Osteoblast (primary cell): ENCODE measurements around the gene CTSC. TPM values are rescaled to one million over a fixed set of nuclear protein-coding genes. Genes with fewer than 3 reads are reported as not detected.

Source experiments
- DNase-seq: peaks from one replicate; pipeline ENCODE4 v3.0.0; 2011; ENCODE audit warnings: low spot score, mixed read lengths; ENCODE audit not compliant: insufficient read length; ENCODE audit errors: missing footprints
- H2AFZ ChIP-seq: 2 replicates; pipeline ENCODE4 v1.6.0; 2011; ENCODE audit warnings: mild to moderate bottlenecking, low read length
- H3K27ac ChIP-seq: 2 replicates; pipeline ENCODE4 v1.5.1; 2011; ENCODE audit warnings: mild to moderate bottlenecking, low read depth, low read length, moderate library complexity
- H3K27me3 ChIP-seq: 2 replicates; pipeline ENCODE4 v1.6.0; 2012; ENCODE audit warnings: mild to moderate bottlenecking, control low read depth, inconsistent platforms, low read length, moderate library complexity; ENCODE audit not compliant: insufficient read depth
- H3K36me3 ChIP-seq: 2 replicates; pipeline ENCODE4 v1.5.1; 2011; ENCODE audit warnings: mild to moderate bottlenecking, low read length, control low read depth, moderate library complexity; ENCODE audit not compliant: insufficient read depth
- H3K4me1 ChIP-seq: 2 replicates; pipeline ENCODE4 v1.5.1; 2011; ENCODE audit warnings: mild to moderate bottlenecking, low read length, control low read depth, moderate library complexity; ENCODE audit not compliant: insufficient read depth
- H3K4me2 ChIP-seq: 2 replicates; pipeline ENCODE4 v1.6.0; 2011; ENCODE audit warnings: mild to moderate bottlenecking, low read length; ENCODE audit not compliant: insufficient read depth
- H3K4me3 ChIP-seq: fragments of 200-600 bp; sonication (generic); 3 replicates; pipeline ENCODE4 v1.5.1; 2012; ENCODE audit warnings: mild to moderate bottlenecking, low read length, inconsistent platforms; ENCODE audit not compliant: insufficient read depth
- H3K79me2 ChIP-seq: 2 replicates; pipeline ENCODE4 v1.6.0; 2012; ENCODE audit warnings: mild to moderate bottlenecking, low read length, control low read depth, inconsistent platforms; ENCODE audit not compliant: insufficient read depth
- H3K9me3 ChIP-seq: 2 replicates; pipeline ENCODE4 v1.5.1; 2011; ENCODE audit warnings: low read depth, low read length, control low read depth
- H4K20me1 ChIP-seq: 2 replicates; pipeline ENCODE4 v1.6.0; 2012; ENCODE audit warnings: mild to moderate bottlenecking, low read length, control low read depth; ENCODE audit not compliant: insufficient read depth
- CTCF ChIP-seq: IDR thresholded peaks from 2 replicates; pipeline ENCODE4 v1.5.1; 2011; ENCODE audit warnings: mild to moderate bottlenecking, low read depth, low read length, moderate library complexity; ENCODE audit errors: extremely low read depth
- total RNA-seq: library from RNA; depleted of rRNA; stranded (reverse); fragments of >200 nt; gene quantifications from 2 replicates; pipeline ENCODE4 v1.2.3, GENCODE V29; 2012

CTSC gene
- total RNA-seq, 1 donor = 23.5 TPM

- Histone ChIP-seq H3K4me1 (no peaks in the 10 kb centered on the region), H4K20me1 (no peaks in the 10 kb centered on the region), H3K27me3 (no peaks in the 10 kb centered on the region), H3K9me3 (no peaks in the 10 kb centered on the region), H2AFZ (no peak overlapping the region), H3K79me2 (no peaks in the 10 kb centered on the region), H3K36me3 (no peaks in the 10 kb centered on the region), H3K27ac (no peak overlapping the region), H3K4me2 (no peak overlapping the region), H3K4me3 (no peak overlapping the region)
- DNase-seq = no peak
- no peak for TF ChIP-seq CTCF
Observed at GRCh38 chr11:88266919-88267318, 70.6 kb downstream of the CTSC start.

GRCh38 chr11:88266157-88266556 lies 71.4 kb downstream of the CTSC start:
- Histone ChIP-seq H3K36me3 (no peaks in the 10 kb centered on the region), H3K79me2 (no peaks in the 10 kb centered on the region), H3K9me3 (no peaks in the 10 kb centered on the region), H3K4me2 (no peak overlapping the region), H4K20me1 (no peaks in the 10 kb centered on the region), H3K4me3 (no peak overlapping the region), H3K27me3 (no peaks in the 10 kb centered on the region), H2AFZ (no peak overlapping the region), H3K27ac (no peak overlapping the region), H3K4me1 (no peaks in the 10 kb centered on the region)
- TF ChIP-seq CTCF = no peak
- no peak for DNase-seq

GRCh38 chr11:88259431-88259830 lies 78.1 kb downstream of the CTSC start:
- Histone ChIP-seq H3K4me2 (no peak overlapping the region), H3K27ac (no peak overlapping the region), H2AFZ (no peak overlapping the region), H4K20me1 (no peaks in the 10 kb centered on the region), H3K4me1 (no peaks in the 10 kb centered on the region), H3K9me3 (peaks cover 2% of the 10 kb centered on the region), H3K4me3 (no peak overlapping the region), H3K79me2 (no peaks in the 10 kb centered on the region), H3K36me3 (no peaks in the 10 kb centered on the region), H3K27me3 (no peaks in the 10 kb centered on the region)
- no peak for TF ChIP-seq CTCF
- no peak for DNase-seq

- Histone ChIP-seq H3K4me2 (no peak overlapping the region), H3K27ac (no peak overlapping the region), H3K36me3 (no peaks in the 10 kb centered on the region), H3K9me3 (no peaks in the 10 kb centered on the region), H3K4me3 (no peak overlapping the region), H2AFZ (peak overlapping the region; percentile 21), H4K20me1 (no peaks in the 10 kb centered on the region), H3K27me3 (no peaks in the 10 kb centered on the region), H3K79me2 (no peaks in the 10 kb centered on the region), H3K4me1 (no peaks in the 10 kb centered on the region)
- no peak for DNase-seq
- TF ChIP-seq CTCF = no peak
Observed at GRCh38 chr11:88252208-88252607, 85.3 kb downstream of the CTSC start.
